Measurements from ENCODE around the gene SKA1. TPM values are rescaled to one million over a fixed set of nuclear protein-coding genes. Genes with fewer than 3 reads are reported as not detected.
"Not testable (repeated sequence)": the region's sequence is repeated elsewhere in the genome, so short reads cannot be mapped to it uniquely, and the experiment has no call there.

The SKA1 gene
- polyA plus RNA-seq, 1 donor = 4.3 TPM

DNA sequence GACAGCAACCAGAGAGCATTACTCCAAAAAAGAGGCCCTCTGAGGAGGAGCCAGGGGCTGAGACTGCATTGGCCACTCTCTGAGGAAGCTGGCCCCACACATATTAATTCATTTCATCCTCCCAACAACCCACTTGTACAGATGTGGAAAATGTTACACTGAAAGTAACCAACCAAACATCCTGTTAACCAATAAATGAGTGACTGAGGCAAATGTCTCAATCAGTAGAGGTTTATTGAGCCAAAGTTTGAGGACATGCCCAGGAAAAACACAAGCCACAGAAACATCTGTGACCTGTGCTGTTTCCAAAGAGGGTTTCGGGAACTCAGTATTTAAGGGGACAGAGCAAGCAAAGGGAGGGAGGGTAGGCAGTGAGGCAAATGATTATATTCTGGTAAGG, 53.0 kb downstream of the SKA1 start:
- Histone ChIP-seq H3K27me3 (ENCODE audit: control insufficient read depth, insufficient read depth, low read length) (no peaks in the 10 kb centered on the region), H3K9me3 (ENCODE audit: control insufficient read depth, low read depth, low read length) (peaks cover 14% of the 10 kb centered on the region), H3K27ac (ENCODE audit: low read length) (no peak overlapping the region), H3K4me3 (ENCODE audit: low read length) (no peak overlapping the region), H3K4me1 (ENCODE audit: control insufficient read depth, insufficient read depth, low read length) (no peaks in the 10 kb centered on the region), H3K36me3 (ENCODE audit: control insufficient read depth, insufficient read depth, low read length) (no peaks in the 10 kb centered on the region)
- WGBS (ENCODE audit: insufficient coverage, low lambda C conversion rate) = 83% methylated on average over 1 of the region's 1 CpG
- no peak for DNase-seq

DNA sequence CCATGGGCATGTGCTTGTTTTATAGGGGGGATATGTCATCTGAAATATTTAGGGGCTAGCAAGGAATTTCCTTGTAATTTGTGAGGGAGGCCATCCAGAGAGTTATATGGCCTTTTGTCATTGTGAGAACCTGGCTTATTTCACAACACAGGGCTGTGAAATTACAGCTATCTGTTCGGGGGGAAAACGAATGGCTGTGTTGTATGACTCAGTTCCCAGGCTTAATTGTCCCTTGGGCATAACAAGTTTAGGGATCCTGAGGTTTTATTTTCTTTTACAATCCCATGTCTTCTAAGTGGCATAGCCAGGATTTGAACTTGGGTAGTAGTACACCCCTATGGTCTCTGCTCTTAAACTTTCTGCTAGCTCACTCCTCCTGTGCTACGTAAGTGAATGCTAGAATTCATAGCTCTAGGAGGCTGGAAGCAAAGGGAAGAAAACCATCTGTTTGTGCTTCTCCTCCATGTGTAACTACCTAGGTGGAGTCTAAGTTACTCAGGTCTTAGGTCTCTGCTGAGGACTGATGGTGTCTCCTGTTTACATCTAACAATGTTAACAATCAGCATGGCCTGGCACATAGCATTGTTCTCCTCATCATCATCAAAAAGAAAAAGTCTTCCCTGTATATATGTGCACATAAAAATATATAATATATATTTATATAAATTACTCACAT, 53.8 kb downstream of the SKA1 start:
- no peaks in the 10 kb centered on the region for H3K36me3 ChIP-seq (ENCODE audit: control insufficient read depth, insufficient read depth, low read length)
- H3K9me3 ChIP-seq (ENCODE audit: control insufficient read depth, low read depth, low read length) = peaks cover 14% of the 10 kb centered on the region
- DNase-seq = peak in 1 of 2 donors; percentile 21
- no peaks in the 10 kb centered on the region for H3K4me1 ChIP-seq (ENCODE audit: control insufficient read depth, insufficient read depth, low read length)
- WGBS (ENCODE audit: insufficient coverage, low lambda C conversion rate) = no CpG with 5 or more reads among the region's 3 CpGs
- H3K4me3 ChIP-seq (ENCODE audit: low read length) = no peak overlapping the region
- peak overlapping the region; percentile 18 for H3K27ac ChIP-seq (ENCODE audit: low read length)
- H3K27me3 ChIP-seq (ENCODE audit: control insufficient read depth, insufficient read depth, low read length) = no peaks in the 10 kb centered on the region

DNA sequence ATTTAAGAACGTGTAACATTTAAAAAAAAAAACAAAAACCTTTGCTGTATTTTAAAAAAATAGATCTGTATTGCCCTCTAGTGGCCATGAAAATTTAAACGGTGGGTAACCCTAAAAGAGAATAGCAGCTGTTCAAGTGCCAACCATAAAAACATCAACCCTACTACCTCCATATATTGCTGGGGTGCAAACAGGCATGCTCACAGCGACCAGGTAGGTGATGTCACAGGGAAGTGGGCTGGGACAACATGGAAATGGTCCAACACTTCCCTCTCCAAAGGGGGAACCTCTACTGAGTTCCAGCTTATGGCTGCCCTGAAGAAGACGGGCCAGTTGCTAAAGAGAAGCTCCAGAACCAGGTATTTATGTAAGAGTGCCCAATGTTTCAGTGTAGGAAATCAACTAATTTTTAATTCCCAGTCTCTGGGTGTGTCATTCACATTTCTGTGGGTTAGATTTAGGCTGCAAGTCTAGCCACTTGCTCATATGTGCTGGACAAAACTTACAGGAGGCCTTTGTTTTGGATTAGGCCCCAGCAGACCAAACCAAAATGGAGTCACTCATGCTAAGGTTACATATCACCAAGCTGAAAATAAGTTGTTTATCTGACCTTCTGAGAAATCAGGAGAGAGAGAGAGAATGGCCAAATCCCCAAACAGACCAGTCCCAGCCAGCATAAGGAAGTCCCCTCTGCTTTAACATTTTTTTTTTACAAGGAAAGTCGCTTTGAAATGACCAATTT, 54.5 kb downstream of the SKA1 start:
- peak in 1 of 2 donors; percentile 33 for DNase-seq
- WGBS (ENCODE audit: insufficient coverage, low lambda C conversion rate) = 33% methylated on average over 2 of the region's 5 CpGs
- Histone ChIP-seq H3K4me1 (ENCODE audit: control insufficient read depth, insufficient read depth, low read length) (no peaks in the 10 kb centered on the region), H3K27ac (ENCODE audit: low read length) (no peak overlapping the region), H3K9me3 (ENCODE audit: control insufficient read depth, low read depth, low read length) (peaks cover 14% of the 10 kb centered on the region), H3K27me3 (ENCODE audit: control insufficient read depth, insufficient read depth, low read length) (no peaks in the 10 kb centered on the region), H3K36me3 (ENCODE audit: control insufficient read depth, insufficient read depth, low read length) (no peaks in the 10 kb centered on the region), H3K4me3 (ENCODE audit: low read length) (no peak overlapping the region)

DNA sequence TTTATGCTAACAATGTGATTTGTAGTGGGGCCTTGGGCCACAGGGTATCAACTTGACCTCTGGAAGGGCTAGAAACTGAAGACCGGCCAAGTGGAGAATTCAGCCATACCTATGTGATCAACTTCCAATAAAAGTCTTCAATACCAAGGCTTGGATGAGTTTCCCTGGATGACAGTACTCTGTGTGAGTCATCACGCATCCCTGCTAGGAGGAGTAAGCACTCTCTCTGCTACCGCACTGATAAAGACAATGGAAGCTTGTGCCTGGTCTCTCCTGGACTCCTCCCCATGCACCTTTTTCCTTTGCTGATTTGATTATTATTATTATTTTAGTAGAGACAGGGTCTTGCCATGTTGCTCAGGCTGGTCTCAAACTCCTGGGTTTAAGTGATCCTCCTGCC, 58.1 kb downstream of the SKA1 start:
- no peaks in the 10 kb centered on the region for H3K4me1 ChIP-seq (ENCODE audit: control insufficient read depth, insufficient read depth, low read length)
- no peak for DNase-seq
- H3K9me3 ChIP-seq (ENCODE audit: control insufficient read depth, low read depth, low read length) = no peaks in the 10 kb centered on the region
- H3K36me3 ChIP-seq (ENCODE audit: control insufficient read depth, insufficient read depth, low read length) = no peaks in the 10 kb centered on the region
- no peak overlapping the region for H3K4me3 ChIP-seq (ENCODE audit: low read length)
- no CpG with 5 or more reads among the region's 3 CpGs for WGBS (ENCODE audit: insufficient coverage, low lambda C conversion rate)
- no peak overlapping the region for H3K27ac ChIP-seq (ENCODE audit: low read length)
- H3K27me3 ChIP-seq (ENCODE audit: control insufficient read depth, insufficient read depth, low read length) = no peaks in the 10 kb centered on the region

DNA sequence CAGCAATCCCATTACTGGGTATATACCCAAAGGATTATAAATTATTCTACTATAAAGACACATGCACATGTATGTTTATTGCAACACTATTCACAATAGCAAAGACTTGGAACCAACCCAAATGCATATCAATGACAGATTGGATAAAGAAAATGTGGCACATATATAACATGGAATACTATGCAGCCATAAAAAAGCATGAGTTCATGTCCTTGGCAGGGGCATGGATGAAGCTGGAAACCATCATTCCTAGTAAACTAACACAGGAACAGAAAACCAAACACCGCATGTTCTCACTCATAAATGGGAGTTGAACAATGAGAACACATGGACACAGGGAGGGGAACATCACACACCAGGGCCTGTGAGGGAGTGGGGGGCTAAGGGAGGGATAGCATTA, 61.9 kb downstream of the SKA1 start:
- H3K4me3 ChIP-seq (ENCODE audit: low read length); H3K27me3 ChIP-seq (ENCODE audit: control insufficient read depth, insufficient read depth, low read length); DNase-seq; H3K27ac ChIP-seq (ENCODE audit: low read length); H3K4me1 ChIP-seq (ENCODE audit: control insufficient read depth, insufficient read depth, low read length); H3K36me3 ChIP-seq (ENCODE audit: control insufficient read depth, insufficient read depth, low read length); H3K9me3 ChIP-seq (ENCODE audit: control insufficient read depth, low read depth, low read length): not testable (repeated sequence)
- WGBS (ENCODE audit: insufficient coverage, low lambda C conversion rate) = no CpG with 5 or more reads among the region's 1 CpG

DNA sequence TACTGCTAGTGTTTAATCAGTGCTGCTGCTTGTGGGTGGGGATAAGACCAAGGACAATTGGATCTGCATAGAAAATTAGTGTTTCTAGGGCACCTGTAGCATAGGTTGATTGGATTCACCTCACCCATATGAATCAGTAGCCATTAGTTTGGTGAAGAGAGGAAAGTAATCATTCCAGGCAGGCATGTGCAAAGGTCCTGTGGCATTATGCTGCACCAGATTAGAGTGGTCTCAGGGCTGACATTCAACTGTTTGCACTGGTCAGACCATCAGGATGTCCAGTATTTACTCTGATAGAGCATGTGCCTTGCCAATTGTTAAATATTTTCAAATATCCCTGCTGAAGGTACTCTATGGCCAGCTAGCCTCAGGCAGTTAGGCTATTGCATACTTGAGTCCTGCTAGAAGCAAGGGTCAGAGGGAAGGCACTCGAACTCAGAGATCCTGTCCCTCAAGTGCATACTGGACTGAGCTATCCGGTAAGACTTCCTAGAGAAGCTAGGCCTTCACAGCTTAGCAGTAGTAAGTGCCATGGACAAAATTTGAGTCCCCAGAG, 64.7 kb downstream of the SKA1 start:
- Histone ChIP-seq H3K27ac (ENCODE audit: low read length) (no peak overlapping the region), H3K9me3 (ENCODE audit: control insufficient read depth, low read depth, low read length) (no peaks in the 10 kb centered on the region), H3K36me3 (ENCODE audit: control insufficient read depth, insufficient read depth, low read length) (no peaks in the 10 kb centered on the region), H3K27me3 (ENCODE audit: control insufficient read depth, insufficient read depth, low read length) (no peaks in the 10 kb centered on the region), H3K4me3 (ENCODE audit: low read length) (no peak overlapping the region), H3K4me1 (ENCODE audit: control insufficient read depth, insufficient read depth, low read length) (no peaks in the 10 kb centered on the region)
- DNase-seq = no peak
- WGBS (ENCODE audit: insufficient coverage, low lambda C conversion rate) = no CpG with 5 or more reads among the region's 2 CpGs

DNA sequence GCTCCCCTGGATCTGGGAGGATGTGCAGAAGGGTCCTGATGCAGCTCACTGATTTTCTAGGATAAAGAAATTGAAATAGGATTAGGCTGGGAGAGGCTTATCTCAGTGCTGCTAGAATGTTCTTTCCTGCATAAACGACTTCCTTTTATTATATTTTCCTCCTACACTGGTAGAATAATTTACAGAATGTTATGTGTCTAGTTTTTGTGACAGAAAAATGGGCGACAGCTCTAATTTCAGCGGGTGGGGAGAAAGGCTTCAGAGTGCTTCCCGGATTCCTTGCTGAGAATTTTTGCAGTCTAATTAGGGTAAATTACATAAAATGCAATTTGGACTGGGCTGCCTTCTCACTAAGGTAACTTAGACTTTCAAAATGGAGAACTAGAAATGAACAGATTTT, 66.2 kb downstream of the SKA1 start:
- no peak for DNase-seq
- WGBS (ENCODE audit: insufficient coverage, low lambda C conversion rate) = no CpG with 5 or more reads among the region's 4 CpGs
- Histone ChIP-seq H3K9me3 (ENCODE audit: control insufficient read depth, low read depth, low read length) (no peaks in the 10 kb centered on the region), H3K36me3 (ENCODE audit: control insufficient read depth, insufficient read depth, low read length) (no peaks in the 10 kb centered on the region), H3K27ac (ENCODE audit: low read length) (no peak overlapping the region), H3K27me3 (ENCODE audit: control insufficient read depth, insufficient read depth, low read length) (no peaks in the 10 kb centered on the region), H3K4me1 (ENCODE audit: control insufficient read depth, insufficient read depth, low read length) (no peaks in the 10 kb centered on the region), H3K4me3 (ENCODE audit: low read length) (no peak overlapping the region)

DNA sequence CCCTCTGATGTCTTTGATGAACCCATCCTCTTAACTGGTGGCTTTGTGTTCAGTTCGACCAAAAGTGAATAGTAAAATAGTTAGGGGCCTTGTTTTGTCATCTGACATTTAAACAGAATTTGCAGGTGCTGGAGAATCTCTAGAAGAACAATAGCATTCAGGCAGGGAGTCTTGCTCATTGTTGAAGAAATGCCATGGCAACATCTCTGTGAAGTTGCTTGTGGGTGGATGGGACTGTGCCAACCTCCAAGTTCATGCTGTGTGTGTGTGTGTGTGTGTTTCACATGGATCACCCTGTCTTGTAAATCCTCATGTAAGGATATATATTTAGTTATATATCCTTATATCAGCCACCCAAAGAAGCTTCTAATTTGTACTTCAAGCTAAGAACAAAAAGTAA, 66.7 kb downstream of the SKA1 start:
- H3K36me3 ChIP-seq (ENCODE audit: control insufficient read depth, insufficient read depth, low read length) = no peaks in the 10 kb centered on the region
- WGBS (ENCODE audit: insufficient coverage, low lambda C conversion rate) = no CpG with 5 or more reads among the region's 1 CpG
- H3K27me3 ChIP-seq (ENCODE audit: control insufficient read depth, insufficient read depth, low read length) = no peaks in the 10 kb centered on the region
- H3K4me1 ChIP-seq (ENCODE audit: control insufficient read depth, insufficient read depth, low read length) = no peaks in the 10 kb centered on the region
- H3K9me3 ChIP-seq (ENCODE audit: control insufficient read depth, low read depth, low read length) = no peaks in the 10 kb centered on the region
- no peak for DNase-seq
- H3K27ac ChIP-seq (ENCODE audit: low read length) = no peak overlapping the region
- no peak overlapping the region for H3K4me3 ChIP-seq (ENCODE audit: low read length)

Other genes starting within 250 kb of the SKA1 start
- gene MYO5B, start 179.9 kb upstream of the SKA1 start, polyA plus RNA-seq = 52.0 TPM
- gene CFAP53, start 108.6 kb upstream of the SKA1 start, polyA plus RNA-seq = 0.91 TPM
- 71.0 TPM for gene MBD1, start 93.5 kb upstream of the SKA1 start, polyA plus RNA-seq
- 67.2 TPM for gene CXXC1, start 87.4 kb upstream of the SKA1 start, polyA plus RNA-seq
- 1.5 TPM for gene MAPK4, start 185.0 kb downstream of the SKA1 start, polyA plus RNA-seq